Transverse colon (tissue), 4 donors: ENCODE results near the gene FHAD1.

Experiments
- CTCF ChIP-seq, 5 experiments: fragments of 200-600 bp in 3 of 5; fragments of 450-650 bp in 2 of 5; sonication (generic) in 3 of 5; IDR thresholded peaks; 1 replicate in 2 of 5; 2 replicates in 3 of 5; pipeline ENCODE4 v1.5.1; 2016 to 2017; ENCODE audit warnings: antibody characterized with exemption in 5 of 5, inconsistent platforms in 3 of 5, mild to moderate bottlenecking in 2 of 5, moderate library complexity in 1 of 5
- POLR2A ChIP-seq: fragments of 450-650 bp; IDR thresholded peaks from one replicate; pipeline ENCODE4 v1.6.1; 2016; ENCODE audit warnings: antibody characterized with exemption, mild to moderate bottlenecking, moderate library complexity
- POLR2AphosphoS5 ChIP-seq, 3 donors: sonication (generic); formaldehyde crosslinking; IDR thresholded peaks; one replicate each; pipeline ENCODE4 v1.6.1; 2016; ENCODE audit warnings: antibody characterized with exemption in 3 of 3

- TF ChIP-seq CTCF (IDR thresholded peaks at IDR 0.05) = no peak
- no peak for TF ChIP-seq POLR2A
- TF ChIP-seq POLR2AphosphoS5 (IDR thresholded peaks at IDR 0.05) = no peak
These were observed 27.6 kb upstream of the FHAD1 start for GRCh38 chr1:15219280-15220023.
